ENCODE measurements around the gene RNF217. TPM values are rescaled to one million over a fixed set of nuclear protein-coding genes. Genes with fewer than 3 reads are reported as not detected.

Gene RNF217
- total and polyA plus RNA-seq, 10 of the 15 experiments (the other 5 are each of a cell fraction or from before 2014, with no cell fraction given) = under 0.01 to 11.7 (median 0.04) TPM; not detected in 3

GRCh38 chr6:125008261-125008703 is 46.0 kb downstream of the RNF217 start:
- CTCF ChIA-PET = no interaction called here
- no peak for FAIRE-seq

GRCh38 chr6:125008957-125009356 is 46.7 kb downstream of the RNF217 start:
- H3K4me1 ChIP-seq (ENCODE audit: control insufficient read depth, insufficient read depth, low read length) = no peaks in the 10 kb centered on the region
- WGBS (ENCODE audit: insufficient coverage, insufficient replicate concordance, low lambda C conversion rate, missing lambda C conversion rate) = 0% methylated on average over 1 of the region's 1 CpG
- ChIA-PET CTCF (interaction anchor here (0.6 to 0.9 kb wide), 2 partner anchors 10 to 17 kb away, joined by 3 read pairs; no protein-coding TSS in a partner anchor), SMC1A (ENCODE audit: uncharacterized antibody, unreplicated experiment) (interaction anchor here (0.6 to 1.1 kb wide), 3 partner anchors 20 to 130 kb away, joined by 3 read pairs; no protein-coding TSS in a partner anchor), RAD21 (ENCODE audit: unreplicated experiment) (interaction anchor here (0.8 kb wide), 1 partner anchor 40 kb away, joined by 3 read pairs; no protein-coding TSS in a partner anchor), POLR2A (no interaction called here)
- no peaks in the 10 kb centered on the region for H3K79me2 ChIP-seq (ENCODE audit: control insufficient read depth, insufficient read depth, low read length)
- H3K9ac ChIP-seq (ENCODE audit: control insufficient read depth, insufficient read depth, low read length) = no peak overlapping the region
- H2AFZ ChIP-seq (ENCODE audit: control insufficient read depth, low read depth, low read length) = no peak overlapping the region
- FAIRE-seq = no peak
- no peak for DNase-seq (ENCODE audit: low read depth, low spot score)
- no peak for TF ChIP-seq SMAD1 (IDR thresholded peaks at IDR 0.05; ENCODE audit: low read depth, partially characterized antibody)
- no peak for TF ChIP-seq RUNX3 (IDR thresholded peaks at IDR 0.05; ENCODE audit: low read length)
- TF ChIP-seq JUND (IDR thresholded peaks at IDR 0.05; ENCODE audit: low read depth, low read length) = no peak
- no peak for TF ChIP-seq RBBP5 (conservative IDR thresholded peaks at IDR 0.05)
- no peak for TF ChIP-seq HDAC6 (IDR thresholded peaks at IDR 0.05; ENCODE audit: unreplicated experiment)
- TF ChIP-seq WRNIP1 (IDR thresholded peaks at IDR 0.05; ENCODE audit: borderline replicate concordance, low read depth, low read length) = no peak
- TF ChIP-seq NKRF (conservative IDR thresholded peaks at IDR 0.05) = no peak
- TF ChIP-seq TCF7 (IDR thresholded peaks at IDR 0.05; ENCODE audit: borderline replicate concordance) = no peak
- TF ChIP-seq KLF5 (IDR thresholded peaks at IDR 0.05; ENCODE audit: partially characterized antibody) = no peak
- no peak for TF ChIP-seq EZH2 (IDR thresholded peaks at IDR 0.05; ENCODE audit: borderline replicate concordance, control insufficient read depth, low read depth, low read length)
- TF ChIP-seq IKZF2 (IDR thresholded peaks at IDR 0.05) = no peak
- TF ChIP-seq POLR2AphosphoS2 (IDR thresholded peaks at IDR 0.05; ENCODE audit: low read depth, low read length) = no peak
- no peak for TF ChIP-seq FOS (IDR thresholded peaks at IDR 0.05; ENCODE audit: borderline replicate concordance, extremely low read depth, insufficient read length)
- TF ChIP-seq SREBF1 (IDR thresholded peaks at IDR 0.05; ENCODE audit: low read length) = no peak
- no peak for TF ChIP-seq POLR2A (IDR thresholded peaks at IDR 0.05; ENCODE audit: low read depth, low read length)
- TF ChIP-seq SPI1 (IDR thresholded peaks at IDR 0.05; ENCODE audit: borderline replicate concordance, insufficient read depth, low read depth, low read length) = no peak
- no peak for TF ChIP-seq NBN (IDR thresholded peaks at IDR 0.05)
- no peak for TF ChIP-seq CREB1 (IDR thresholded peaks at IDR 0.05; ENCODE audit: low read depth)
- no peaks in the 10 kb centered on the region for H3K9me3 ChIP-seq (replicated peaks; ENCODE audit: control insufficient read depth, insufficient read depth, low read length)
- H3K4me3 ChIP-seq = no peak overlapping the region
- peak; percentile 35; the same call in 1 of the 3 replicates for ATAC-seq
- in situ Hi-C loops (cut with MboI) = no loop called here
- BruUV-seq (replicated peaks) = no TSS peak
- H3K4me2 ChIP-seq (ENCODE audit: control insufficient read depth, insufficient read depth) = no peak overlapping the region
- intact Hi-C loops (cut with micrococcal nuclease; ENCODE audit: unreplicated experiment) = no loop called here
- no peaks in the 10 kb centered on the region for H3K27me3 ChIP-seq (replicated peaks in 1 of 2; ENCODE audit: control insufficient read depth in 2 of 2, insufficient read depth in 2 of 2, low read length in 1 of 2)
- no peak overlapping the region for H3K27ac ChIP-seq (ENCODE audit: control insufficient read depth, insufficient read depth)
- H4K20me1 ChIP-seq (ENCODE audit: control insufficient read depth, insufficient read depth) = no peaks in the 10 kb centered on the region
- no peaks in the 10 kb centered on the region for H3K36me3 ChIP-seq (ENCODE audit: control insufficient read depth in 2 of 2, insufficient read depth in 2 of 2, low read length in 1 of 2)

More at GRCh38 chr6:125008261-125008703, 46.0 kb downstream of the RNF217 start:
- Histone ChIP-seq H4K20me1 (ENCODE audit: control insufficient read depth, insufficient read depth) (no peaks in the 10 kb centered on the region), H3K79me2 (ENCODE audit: control insufficient read depth, insufficient read depth, low read length) (no peaks in the 10 kb centered on the region), H3K36me3 (ENCODE audit: control insufficient read depth in 2 of 2, insufficient read depth in 2 of 2, low read length in 1 of 2) (no peaks in the 10 kb centered on the region), H3K4me3 (no peak overlapping the region), H3K27me3 (replicated peaks in 1 of 2; ENCODE audit: control insufficient read depth in 2 of 2, insufficient read depth in 2 of 2, low read length in 1 of 2) (no peaks in the 10 kb centered on the region), H3K27ac (ENCODE audit: control insufficient read depth, insufficient read depth) (no peak overlapping the region), H3K4me2 (ENCODE audit: control insufficient read depth, insufficient read depth) (no peak overlapping the region), H3K9me3 (replicated peaks; ENCODE audit: control insufficient read depth, insufficient read depth, low read length) (no peaks in the 10 kb centered on the region), H3K9ac (ENCODE audit: control insufficient read depth, insufficient read depth, low read length) (no peak overlapping the region), H2AFZ (ENCODE audit: control insufficient read depth, low read depth, low read length) (no peak overlapping the region), H3K4me1 (ENCODE audit: control insufficient read depth, insufficient read depth, low read length) (no peaks in the 10 kb centered on the region)
- SMC1A ChIA-PET (ENCODE audit: uncharacterized antibody, unreplicated experiment) = interaction anchor here (0.6 to 0.7 kb wide), 2 partner anchors 16 to 53 kb away, joined by 3 to 6 read pairs; no protein-coding TSS in a partner anchor
- WGBS (ENCODE audit: insufficient coverage, insufficient replicate concordance, low lambda C conversion rate, missing lambda C conversion rate) = 18% methylated on average over 3 of the region's 3 CpGs
- DNase-seq (ENCODE audit: low read depth, low spot score) = no peak
- ATAC-seq = peak; percentile 40
- POLR2A ChIA-PET = no interaction called here
- RAD21 ChIA-PET (ENCODE audit: unreplicated experiment) = no interaction called here
- BruUV-seq (replicated peaks) = no TSS peak
- TF ChIP-seq NBN (IDR thresholded peaks at IDR 0.05) (no peak), MXI1 (IDR thresholded peaks at IDR 0.05; ENCODE audit: low read depth, low read length) (no peak), RAD51 (IDR thresholded peaks at IDR 0.05) (no peak), ATF7 (IDR thresholded peaks at IDR 0.05; ENCODE audit: low read depth) (0 out of 2 replicates have a peak, but pooled peaks have one; percentile 26)
- intact Hi-C loops (cut with micrococcal nuclease; ENCODE audit: unreplicated experiment) (no loop called here), in situ Hi-C loops (cut with MboI) (no loop called here)
